Measurements from ENCODE around the gene RPL13. TPM values are rescaled to one million over a fixed set of nuclear protein-coding genes. Genes with fewer than 3 reads are reported as not detected.

RPL13 gene
- total and polyA plus RNA-seq, 2 of the 4 experiments (the other 2 are of a cell fraction) = 2,098 to 3,527 TPM

DNA sequence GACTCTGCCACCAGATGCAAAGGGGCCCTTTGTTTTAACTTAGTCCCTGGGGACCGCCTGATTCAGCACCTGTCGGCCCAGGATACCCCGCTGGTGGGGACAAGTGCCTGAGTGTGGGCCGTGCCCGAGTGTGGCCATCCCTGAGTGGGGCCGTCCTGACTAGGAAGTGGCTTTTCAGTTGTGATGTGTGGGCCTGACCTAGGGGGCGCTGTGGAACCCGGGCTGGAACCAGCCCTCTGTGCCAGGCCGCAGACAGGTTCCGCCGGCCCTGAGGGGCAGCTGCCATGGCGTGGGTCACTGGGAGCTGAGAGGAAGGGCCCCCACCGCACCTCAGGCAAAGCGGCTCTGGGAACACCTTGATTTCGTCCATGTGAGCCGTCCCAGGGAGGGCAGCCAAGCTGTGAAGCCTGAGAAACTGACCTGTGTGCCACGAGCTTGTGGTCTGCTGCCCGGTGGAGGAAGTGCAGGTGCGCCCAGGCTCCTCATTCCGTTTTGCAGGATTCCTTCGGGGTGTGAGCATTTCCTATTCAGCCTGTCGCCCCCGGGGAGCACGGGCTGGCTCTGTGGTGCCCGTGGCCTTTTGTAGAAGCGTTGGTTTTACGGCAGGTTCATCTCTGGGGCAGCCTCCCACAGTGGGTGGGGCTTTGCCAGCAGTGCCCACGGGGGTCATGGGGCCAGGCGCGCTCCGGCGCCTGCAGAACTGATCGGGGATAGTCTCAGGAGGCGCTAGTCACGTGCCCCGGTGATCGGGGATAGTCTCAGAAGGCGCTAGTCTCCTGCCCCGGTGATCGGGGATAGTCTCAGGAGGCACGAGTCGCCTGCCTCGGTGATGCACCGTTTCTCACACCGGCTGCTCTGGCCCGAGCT, 5.3 kb downstream of the RPL13 start:
- Histone ChIP-seq H3K9me1 (ENCODE audit: insufficient read depth, low read length) (peaks cover 9% of the 10 kb centered on the region), H3K36me3 (ENCODE audit: control insufficient read depth, insufficient read depth, low read length) (peaks cover 37% of the 10 kb centered on the region), H2BK15ac (ENCODE audit: low read depth, low read length) (no peak overlapping the region), H3K4me2 (ENCODE audit: low read depth, low read length) (peak overlapping the region; percentile 67), H3K14ac (replicated peaks; ENCODE audit: low read depth, low read length) (no peak overlapping the region), H3K79me1 (ENCODE audit: low read depth in 1 of 2, low read length in 2 of 2) (peaks cover 27 to 49% of the 10 kb centered on the region in 2 experiments), H4K5ac (ENCODE audit: low read depth, low read length) (no peak overlapping the region), H3K27me3 (ENCODE audit: control insufficient read depth, insufficient read depth, low read length) (no peaks in the 10 kb centered on the region), H4K8ac (ENCODE audit: low read depth in 2 of 2, low read length in 2 of 2) (peak overlapping the region in 1 of 2 experiments; percentile 28; a peak in 1 of 4 replicates), H2AFZ (replicated peaks; ENCODE audit: low read length, poor library complexity) (peak overlapping the region; percentile 78), H3K23ac (ENCODE audit: low read depth, low read length) (no peak overlapping the region), H3K27ac (ENCODE audit: insufficient read depth, low read length) (no peak overlapping the region), H2AK9ac (replicated peaks; ENCODE audit: low read depth, low read length, poor library complexity) (peak overlapping the region; percentile 77), H2BK5ac (ENCODE audit: low read depth, low read length, poor library complexity, severe bottlenecking) (no peak overlapping the region), H4K20me1 (ENCODE audit: insufficient read depth, low read length) (peaks cover 59% of the 10 kb centered on the region), H3K4me3 (ENCODE audit: insufficient read depth, low read depth, low read length) (no peak overlapping the region; the same call in 1 of the 2 replicates), H3K9ac (ENCODE audit: low read depth, low read length) (0 out of 2 replicates have a peak overlapping the region, but pooled peaks have one; percentile 1), H3K56ac (ENCODE audit: extremely low read depth, insufficient read depth, low read length) (no peak overlapping the region), H3K18ac (ENCODE audit: low read depth, low read length) (no peak overlapping the region), H3K9me3 (ENCODE audit: control insufficient read depth, insufficient read depth, low read length) (no peaks in the 10 kb centered on the region), H2AK5ac (ENCODE audit: low read depth, low read length) (no peak overlapping the region; the same call in 1 of the 2 replicates), H2BK120ac (ENCODE audit: low read depth, low read length) (no peak overlapping the region), H3K4me1 (ENCODE audit: control insufficient read depth, insufficient read depth, low read length) (peaks cover 21% of the 10 kb centered on the region), H4K91ac (ENCODE audit: insufficient read depth, low read depth, low read length) (no peak overlapping the region), H2BK20ac (ENCODE audit: low read depth, low read length) (no peak overlapping the region), H3K4ac (ENCODE audit: low read depth, low read length) (no peak overlapping the region)
- dilution Hi-C loops (cut with HindIII; ENCODE audit: low sequenced_read_pairs, unreplicated experiment) = no loop called here
- peak; percentile 53 for ATAC-seq (ENCODE audit: low read depth)
- peak; percentile 33; the same call in 1 of the 2 replicates for TF ChIP-seq MXI1 (IDR thresholded peaks at IDR 0.05; ENCODE audit: borderline replicate concordance, low read depth, low read length)
- no peak for TF ChIP-seq CHD1 (IDR thresholded peaks at IDR 0.05; ENCODE audit: low read depth, low read length)
- TF ChIP-seq SMC3 (IDR thresholded peaks at IDR 0.05; ENCODE audit: low read depth, low read length) = no peak
- TF ChIP-seq CTCF (conservative IDR thresholded peaks at IDR 0.05; ENCODE audit: low read depth, low read length) = peak; percentile 57
- TF ChIP-seq MAFK (IDR thresholded peaks at IDR 0.05; ENCODE audit: low read depth, low read length) = no peak
- TF ChIP-seq BHLHE40 (IDR thresholded peaks at IDR 0.05; ENCODE audit: low read depth, low read length) = peak; percentile 89
- TF ChIP-seq RAD21 (IDR thresholded peaks at IDR 0.05; ENCODE audit: low read length) = no peak
- peak; percentile 27 for TF ChIP-seq POLR2A (IDR thresholded peaks at IDR 0.05; ENCODE audit: low read depth, low read length)
- TF ChIP-seq, protein P1, sequence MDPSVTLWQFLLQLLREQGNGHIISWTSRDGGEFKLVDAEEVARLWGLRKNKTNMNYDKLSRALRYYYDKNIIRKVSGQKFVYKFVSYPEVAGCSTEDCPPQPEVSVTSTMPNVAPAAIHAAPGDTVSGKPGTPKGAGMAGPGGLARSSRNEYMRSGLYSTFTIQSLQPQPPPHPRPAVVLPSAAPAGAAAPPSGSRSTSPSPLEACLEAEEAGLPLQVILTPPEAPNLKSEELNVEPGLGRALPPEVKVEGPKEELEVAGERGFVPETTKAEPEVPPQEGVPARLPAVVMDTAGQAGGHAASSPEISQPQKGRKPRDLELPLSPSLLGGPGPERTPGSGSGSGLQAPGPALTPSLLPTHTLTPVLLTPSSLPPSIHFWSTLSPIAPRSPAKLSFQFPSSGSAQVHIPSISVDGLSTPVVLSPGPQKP (IDR thresholded peaks at IDR 0.05; ENCODE audit: borderline replicate concordance, low read depth, low read length) = no peak
- TF ChIP-seq, protein P2, sequence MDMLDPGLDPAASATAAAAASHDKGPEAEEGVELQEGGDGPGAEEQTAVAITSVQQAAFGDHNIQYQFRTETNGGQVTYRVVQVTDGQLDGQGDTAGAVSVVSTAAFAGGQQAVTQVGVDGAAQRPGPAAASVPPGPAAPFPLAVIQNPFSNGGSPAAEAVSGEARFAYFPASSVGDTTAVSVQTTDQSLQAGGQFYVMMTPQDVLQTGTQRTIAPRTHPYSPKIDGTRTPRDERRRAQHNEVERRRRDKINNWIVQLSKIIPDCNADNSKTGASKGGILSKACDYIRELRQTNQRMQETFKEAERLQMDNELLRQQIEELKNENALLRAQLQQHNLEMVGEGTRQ (IDR thresholded peaks at IDR 0.05; ENCODE audit: low read depth, low read length) = peak; percentile 80
- intact Hi-C loops (cut with micrococcal nuclease) = no loop called here
- in situ Hi-C loops (cut with MboI; ENCODE audit: low sequenced_read_pairs) = no loop called here
- BruUV-seq (replicated peaks) = no TSS peak
- CTCF ChIA-PET = interaction anchor here (0.7 kb wide), 1 partner anchor 68 kb away, joined by 4 read pairs; no protein-coding TSS in a partner anchor
- WGBS, 2 experiments (ENCODE audit: extremely low coverage in 2 of 2, insufficient read length in 1 of 2) = 4% methylated on average over 22 of the region's 46 CpGs; no CpG with 5 or more reads in 1 of the 2 experiments
- POLR2A ChIA-PET (ENCODE audit: unreplicated experiment) = interaction anchor here (0.5 kb wide), 1 partner anchor 91 kb away, joined by 6 read pairs; no protein-coding TSS in a partner anchor
- peak; percentile 44 for DNase-seq

Measured in IMR-90 (cell line).